HG03280 (cell line): ENCODE results near the gene STRIP2.
"Not testable (repeated sequence)": the region's sequence is repeated elsewhere in the genome, so short reads cannot be mapped to it uniquely, and the experiment has no call there.

Source experiments
- ATAC-seq: cut with Tn5 transposase; IDR thresholded peaks from one replicate; pipeline ENCODE4 v1.9.1; 2021; ENCODE audit warnings: mild to moderate bottlenecking, moderate library complexity; ENCODE audit not compliant: unreplicated experiment

STRIP2 gene

GRCh38 chr7:129417073-129417472 lies 17.2 kb upstream of the STRIP2 start:
- ATAC-seq, result no peak

- ATAC-seq, result no peak
These were observed 12.4 kb upstream of the STRIP2 start for GRCh38 chr7:129421717-129422250.

- ATAC-seq, result no peak
These were observed 11.5 kb upstream of the STRIP2 start for GRCh38 chr7:129422727-129423126.

GRCh38 chr7:129423700-129424410 lies 10.4 kb upstream of the STRIP2 start:
- ATAC-seq, result no peak

- no peak for ATAC-seq
These were observed 7.8 kb upstream of the STRIP2 start for GRCh38 chr7:129426482-129426881.

GRCh38 chr7:129427526-129428045 lies 6.6 kb upstream of the STRIP2 start:
- no peak for ATAC-seq

- ATAC-seq, result no peak
These were observed 2.2 kb upstream of the STRIP2 start for GRCh38 chr7:129431911-129432643.

- no peak for ATAC-seq
These were observed 565 bp downstream of the STRIP2 start for GRCh38 chr7:129434675-129435318.

- no peak for ATAC-seq
These were observed 1.2 kb downstream of the STRIP2 start for GRCh38 chr7:129435414-129435829.

- no peak for ATAC-seq
These were observed 2.2 kb downstream of the STRIP2 start for GRCh38 chr7:129436335-129436923.

GRCh38 chr7:129437190-129437589 lies 3.0 kb downstream of the STRIP2 start:
- ATAC-seq, result no peak

GRCh38 chr7:129438281-129438838 lies 4.1 kb downstream of the STRIP2 start:
- ATAC-seq, result no peak

- ATAC-seq, result no peak
These were observed 4.8 kb downstream of the STRIP2 start for GRCh38 chr7:129438839-129439651.

- no peak for ATAC-seq
These were observed 5.9 kb downstream of the STRIP2 start for GRCh38 chr7:129439963-129440625.

GRCh38 chr7:129443612-129444011 lies 9.4 kb downstream of the STRIP2 start:
- ATAC-seq, result no peak

- ATAC-seq, result not testable (repeated sequence)
These were observed 10.5 kb downstream of the STRIP2 start for GRCh38 chr7:129444776-129445175.

GRCh38 chr7:129446925-129447324 lies 12.7 kb downstream of the STRIP2 start:
- not testable (repeated sequence) for ATAC-seq

- not testable (repeated sequence) for ATAC-seq
These were observed 13.2 kb downstream of the STRIP2 start for GRCh38 chr7:129447445-129447844.

GRCh38 chr7:129448608-129449007 lies 14.4 kb downstream of the STRIP2 start:
- not testable (repeated sequence) for ATAC-seq
